NCI-H1436 (cell line): ENCODE data around the gene GLT6D1.

ENCODE experiments used
- DNase-seq: peaks from one replicate; lab custom pipeline; 2025; lab: John Stamatoyannopoulos, UW

The GLT6D1 gene

GRCh38 chr9:135584371-135584770 lies 55.0 kb downstream of the GLT6D1 start:
- no peak for DNase-seq

- no peak for DNase-seq
Measured at GRCh38 chr9:135583688-135584011, 55.7 kb downstream of the GLT6D1 start.

GRCh38 chr9:135582966-135583687 lies 56.2 kb downstream of the GLT6D1 start:
- DNase-seq, result no peak

GRCh38 chr9:135582541-135582940 lies 56.8 kb downstream of the GLT6D1 start:
- no peak for DNase-seq

- no peak for DNase-seq
Measured at GRCh38 chr9:135581636-135582426, 57.5 kb downstream of the GLT6D1 start.

GRCh38 chr9:135580664-135581380 lies 58.5 kb downstream of the GLT6D1 start:
- DNase-seq, result no peak

GRCh38 chr9:135579889-135580660 lies 59.3 kb downstream of the GLT6D1 start:
- DNase-seq, result no peak

- no peak for DNase-seq
Measured at GRCh38 chr9:135579356-135579755, 60.0 kb downstream of the GLT6D1 start.

- no peak for DNase-seq
Measured at GRCh38 chr9:135577256-135577655, 62.1 kb downstream of the GLT6D1 start.

GRCh38 chr9:135575995-135576631 lies 63.2 kb downstream of the GLT6D1 start:
- DNase-seq, result no peak

GRCh38 chr9:135574943-135575342 lies 64.4 kb downstream of the GLT6D1 start:
- DNase-seq, result no peak

- no peak for DNase-seq
Measured at GRCh38 chr9:135574331-135574730, 65.0 kb downstream of the GLT6D1 start.
